Measurements from ENCODE around the gene CUL3.

Gene CUL3

GRCh38 chr2:224580248-224580647 is 4.9 kb downstream of the CUL3 start:
- no peak for DNase-seq (ENCODE audit: low read depth)

GRCh38 chr2:224579411-224579810 is 5.8 kb downstream of the CUL3 start:
- no peak for DNase-seq (ENCODE audit: low read depth)

DNA sequence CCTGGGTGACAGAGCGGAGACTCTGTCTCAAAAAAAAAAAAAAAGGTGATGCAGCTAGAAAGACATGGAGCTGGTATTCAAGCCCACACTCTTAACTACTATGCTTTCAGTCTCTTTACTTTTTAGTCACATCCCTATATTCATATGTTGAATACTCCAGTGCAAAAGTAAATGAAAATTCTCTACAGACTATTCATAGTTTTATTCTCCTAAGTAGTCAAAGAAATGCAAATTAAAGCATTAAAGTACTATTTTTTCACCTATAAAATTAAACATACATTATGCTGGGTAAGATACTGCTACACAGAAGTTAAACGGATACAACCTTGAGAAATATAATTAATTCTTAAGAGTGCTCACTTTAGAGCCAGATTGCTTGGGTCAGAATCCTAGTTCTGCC is 7.6 kb downstream of the CUL3 start:
- DNase-seq (ENCODE audit: low read depth) = no peak

DNA sequence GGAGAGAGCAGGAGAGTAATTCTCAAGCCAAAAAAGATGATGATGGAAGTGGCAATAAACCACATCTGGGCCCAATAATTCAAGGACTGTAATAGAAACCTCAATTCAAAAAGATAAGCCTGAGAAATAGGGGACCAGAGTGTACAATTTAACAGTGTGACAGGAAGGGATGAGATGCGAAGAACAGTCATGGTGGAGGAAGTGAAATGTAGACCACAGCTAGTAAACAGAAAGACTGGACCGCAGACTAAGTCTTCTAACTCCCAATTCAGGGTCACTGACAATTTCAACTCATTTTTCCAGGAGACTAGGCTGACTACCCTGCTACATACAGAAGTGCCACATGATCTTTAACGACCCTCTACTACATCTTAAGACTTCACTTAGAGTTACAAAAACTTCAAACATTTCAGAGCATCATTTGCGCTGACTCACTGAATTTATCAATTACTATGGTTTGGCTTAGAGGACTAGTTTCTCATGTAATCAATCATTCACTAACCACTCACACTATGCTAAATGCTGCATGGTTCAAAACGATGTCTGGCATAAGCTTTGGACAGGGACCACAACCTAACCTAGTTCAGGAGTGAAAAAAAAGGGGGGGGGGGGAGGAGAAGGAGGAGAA is 9.0 kb downstream of the CUL3 start:
- no peak for DNase-seq (ENCODE audit: low read depth)

GRCh38 chr2:224574423-224575084 is 10.6 kb downstream of the CUL3 start:
- no peak for DNase-seq (ENCODE audit: low read depth)

- no peak for DNase-seq (ENCODE audit: low read depth)
Observed at GRCh38 chr2:224573724-224574123, 11.4 kb downstream of the CUL3 start.

- no peak for DNase-seq (ENCODE audit: low read depth)
Observed at GRCh38 chr2:224572338-224572737, 12.8 kb downstream of the CUL3 start.

- no peak for DNase-seq (ENCODE audit: low read depth)
Observed at GRCh38 chr2:224570328-224570993, 14.7 kb downstream of the CUL3 start.

- no peak for DNase-seq (ENCODE audit: low read depth)
Observed at GRCh38 chr2:224569654-224570053, 15.5 kb downstream of the CUL3 start.

DNA sequence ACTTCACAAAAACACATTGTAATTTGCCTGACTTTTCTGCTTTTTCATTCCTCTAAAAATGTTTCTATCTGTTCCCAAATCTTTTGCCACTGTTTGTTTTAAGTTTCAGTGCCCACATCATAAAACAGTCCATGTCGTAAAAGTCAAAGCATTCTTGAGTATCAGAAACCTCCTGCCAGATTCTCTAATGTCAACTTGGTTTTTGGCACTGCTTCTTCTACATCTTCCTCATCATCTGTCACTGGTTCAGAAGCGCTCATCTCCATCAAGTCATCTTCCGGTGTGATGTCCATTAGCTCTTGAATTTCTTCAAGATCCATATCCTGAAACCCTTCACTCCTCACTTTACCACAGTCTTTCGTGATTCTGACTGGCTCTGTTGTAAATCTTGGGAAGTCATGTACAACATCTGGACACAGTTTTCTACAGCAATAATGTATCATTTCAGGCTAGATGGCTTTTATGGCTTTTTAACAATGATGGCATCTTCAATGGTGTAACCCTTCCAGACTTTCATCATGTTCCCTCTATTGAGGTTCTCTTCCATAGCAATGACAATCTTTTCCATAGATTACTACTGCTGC is 19.6 kb downstream of the CUL3 start:
- no peak for DNase-seq (ENCODE audit: low read depth)

- DNase-seq (ENCODE audit: low read depth) = no peak
Observed at GRCh38 chr2:224563537-224563936, 21.6 kb downstream of the CUL3 start.

DNA sequence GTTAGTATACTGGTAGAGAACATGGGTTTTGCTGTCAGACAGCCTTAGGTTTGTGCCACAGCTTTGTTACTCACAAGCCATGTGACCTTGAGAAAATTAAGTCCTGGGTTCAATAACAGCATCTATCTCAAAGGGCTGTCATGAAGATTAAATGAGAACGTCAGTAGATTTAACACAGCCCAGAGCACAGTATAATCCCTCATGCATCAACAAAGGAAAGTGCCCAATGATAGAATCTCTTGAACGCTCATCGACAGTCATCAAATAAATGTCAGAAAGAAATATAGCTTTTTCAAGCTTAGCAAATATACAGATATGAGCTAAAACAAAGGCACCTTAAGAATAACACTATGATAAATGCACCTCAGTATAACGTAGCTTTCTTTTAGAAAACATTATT is 22.3 kb downstream of the CUL3 start:
- no peak for DNase-seq (ENCODE audit: low read depth)

DNA sequence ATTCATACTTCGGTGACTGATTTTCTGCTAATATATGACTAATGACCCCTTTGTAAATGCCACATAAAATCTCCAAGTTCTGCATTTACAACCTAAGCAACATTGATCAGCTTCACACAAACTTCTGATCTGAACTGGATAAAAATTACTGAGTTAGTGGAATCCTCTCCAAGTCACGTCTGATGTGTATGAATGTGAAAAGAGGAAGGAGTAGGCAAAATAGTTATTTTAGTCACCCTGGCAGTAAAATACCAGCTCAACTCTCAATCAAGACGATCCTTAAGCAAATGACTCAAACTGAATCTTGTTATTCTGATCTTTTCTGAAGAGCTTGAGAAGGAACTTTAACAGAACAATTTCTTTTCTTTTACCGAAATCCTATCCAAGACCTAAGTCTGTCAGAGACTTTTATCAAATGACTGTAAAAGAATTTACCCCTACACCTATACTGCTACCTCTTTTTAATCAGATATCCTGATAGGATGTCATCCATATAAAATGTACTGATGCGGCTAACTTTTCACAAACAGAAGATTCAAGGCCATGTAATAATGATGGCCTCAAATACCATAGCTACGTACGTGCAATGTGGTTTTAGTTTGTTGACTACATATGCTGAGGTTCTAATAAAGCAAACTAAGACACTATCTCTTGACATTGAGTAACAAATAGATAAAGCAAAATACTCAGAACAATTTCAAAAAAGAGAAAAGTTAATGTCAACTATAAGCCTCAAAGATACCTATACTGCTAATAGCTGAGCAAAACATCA is 23.7 kb downstream of the CUL3 start:
- no peak for DNase-seq (ENCODE audit: low read depth)

DNA sequence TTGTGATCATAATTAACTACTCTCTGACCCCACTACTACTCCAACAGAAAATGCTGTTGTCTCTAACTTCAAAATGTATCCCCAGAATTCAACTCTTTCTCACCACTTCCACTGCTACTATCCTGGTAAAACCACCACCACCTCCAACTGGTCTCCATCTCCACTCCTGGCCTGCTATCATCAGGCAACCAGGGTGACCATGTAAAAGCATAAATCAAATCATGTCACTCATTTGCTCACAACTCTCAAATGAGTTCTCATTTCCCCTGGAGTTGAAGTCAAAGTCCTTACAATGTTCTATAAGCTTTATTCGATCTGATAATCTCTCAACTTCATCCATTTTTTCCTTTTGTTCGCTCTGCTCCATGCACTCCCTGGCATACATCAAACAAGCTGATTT is 24.6 kb downstream of the CUL3 start:
- no peak for DNase-seq (ENCODE audit: low read depth)

DNA sequence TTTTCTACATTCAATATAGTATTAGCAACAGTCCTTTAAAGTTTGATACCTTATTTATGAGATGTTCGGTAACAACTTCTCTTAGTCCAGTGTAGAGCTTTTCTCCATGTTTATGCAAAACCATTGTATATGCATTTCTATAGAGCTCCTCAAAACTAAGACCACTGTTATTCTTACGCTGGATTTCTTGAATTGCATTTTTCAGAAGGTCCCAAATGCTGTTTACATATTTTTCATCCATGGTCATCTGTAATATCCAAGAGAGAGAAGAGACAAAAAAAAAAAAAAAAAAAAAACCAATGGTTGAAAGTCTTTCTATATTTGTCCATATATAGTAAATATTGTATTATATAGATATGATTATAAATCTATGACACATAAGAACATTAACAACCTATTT is 27.6 kb downstream of the CUL3 start:
- no peak for DNase-seq (ENCODE audit: low read depth)

DNA sequence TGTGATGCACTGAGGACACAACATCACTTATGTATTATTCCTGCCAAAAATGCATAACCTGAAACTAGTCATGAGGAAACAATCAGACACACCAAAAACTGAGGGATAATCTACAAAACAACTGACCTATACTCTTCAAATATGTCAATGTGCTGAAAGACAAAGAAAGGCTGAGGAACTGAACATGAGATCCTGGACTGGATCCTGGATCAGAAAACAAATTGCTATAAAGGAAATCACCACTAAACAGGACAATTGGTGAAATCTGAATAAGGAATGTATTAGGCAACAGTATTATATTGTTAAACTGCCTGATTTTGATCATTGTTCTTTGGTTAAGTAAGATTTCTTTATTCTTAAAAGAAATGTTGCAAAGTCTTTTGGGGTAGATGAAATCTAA is 28.8 kb downstream of the CUL3 start:
- DNase-seq (ENCODE audit: low read depth) = no peak

DNA sequence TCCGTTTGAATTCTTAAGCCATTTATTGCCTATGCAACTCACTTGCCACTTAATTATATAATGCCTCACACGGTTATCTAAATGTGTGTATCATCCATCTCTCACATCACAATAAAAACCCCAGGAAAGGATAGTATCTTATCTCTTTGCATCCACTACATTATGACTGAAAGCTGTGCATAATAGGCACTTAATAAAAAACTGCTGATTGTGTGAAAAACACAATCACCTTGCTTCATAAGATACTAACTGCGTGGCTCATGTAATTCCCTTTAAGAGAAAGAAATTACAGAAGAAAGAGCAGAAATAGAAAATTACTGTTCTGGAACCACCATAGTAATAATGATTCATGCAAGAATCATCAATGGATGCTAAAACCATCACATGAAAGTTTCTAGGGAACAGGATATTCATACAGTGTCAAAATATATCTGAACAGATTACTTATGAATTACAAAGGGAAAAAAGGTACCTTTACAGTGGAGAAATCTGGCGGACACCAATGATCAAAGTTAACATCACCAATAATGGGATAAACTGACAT is 29.3 kb downstream of the CUL3 start:
- DNase-seq (ENCODE audit: low read depth) = no peak

- no peak for DNase-seq (ENCODE audit: low read depth)
Observed at GRCh38 chr2:224552771-224553170, 32.4 kb downstream of the CUL3 start.

DNA sequence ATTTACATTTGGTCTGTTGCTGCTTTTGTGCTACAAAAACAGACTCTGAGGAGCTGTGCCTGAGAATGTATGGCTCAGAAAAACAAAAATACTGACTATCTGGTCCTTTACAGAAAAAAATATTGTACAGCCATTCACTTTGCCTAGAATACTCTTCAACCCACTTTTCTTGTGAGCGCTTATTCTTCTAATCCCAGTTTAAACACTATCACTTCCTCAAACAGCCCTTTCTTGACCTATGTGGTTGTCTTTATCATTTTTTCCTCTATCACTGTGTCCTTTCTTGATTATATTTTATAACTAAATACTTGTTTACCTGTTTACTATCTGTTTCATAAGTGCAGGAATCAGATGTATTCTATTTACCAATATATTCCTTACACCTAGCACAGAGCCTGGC is 33.5 kb downstream of the CUL3 start:
- no peak for DNase-seq (ENCODE audit: low read depth)

DNA sequence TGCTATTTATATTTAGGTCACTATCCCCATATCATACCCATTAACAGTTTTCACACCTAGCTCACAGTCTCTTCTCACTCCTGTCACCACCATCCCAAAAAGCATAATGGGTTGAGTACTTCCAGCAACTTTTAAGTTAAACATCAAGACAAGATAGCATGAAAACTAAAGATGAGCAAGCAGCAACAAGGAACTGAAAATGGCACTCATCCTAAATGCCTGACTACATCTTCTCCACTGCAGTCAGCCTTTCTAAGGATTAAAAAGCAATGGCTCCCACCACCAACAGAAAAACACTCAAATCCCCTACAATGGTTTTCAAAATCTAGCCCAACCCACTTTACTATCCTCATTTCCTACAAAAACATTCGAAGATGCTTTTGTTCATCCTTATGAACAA is 38.2 kb downstream of the CUL3 start:
- no peak for DNase-seq (ENCODE audit: low read depth)

DNA sequence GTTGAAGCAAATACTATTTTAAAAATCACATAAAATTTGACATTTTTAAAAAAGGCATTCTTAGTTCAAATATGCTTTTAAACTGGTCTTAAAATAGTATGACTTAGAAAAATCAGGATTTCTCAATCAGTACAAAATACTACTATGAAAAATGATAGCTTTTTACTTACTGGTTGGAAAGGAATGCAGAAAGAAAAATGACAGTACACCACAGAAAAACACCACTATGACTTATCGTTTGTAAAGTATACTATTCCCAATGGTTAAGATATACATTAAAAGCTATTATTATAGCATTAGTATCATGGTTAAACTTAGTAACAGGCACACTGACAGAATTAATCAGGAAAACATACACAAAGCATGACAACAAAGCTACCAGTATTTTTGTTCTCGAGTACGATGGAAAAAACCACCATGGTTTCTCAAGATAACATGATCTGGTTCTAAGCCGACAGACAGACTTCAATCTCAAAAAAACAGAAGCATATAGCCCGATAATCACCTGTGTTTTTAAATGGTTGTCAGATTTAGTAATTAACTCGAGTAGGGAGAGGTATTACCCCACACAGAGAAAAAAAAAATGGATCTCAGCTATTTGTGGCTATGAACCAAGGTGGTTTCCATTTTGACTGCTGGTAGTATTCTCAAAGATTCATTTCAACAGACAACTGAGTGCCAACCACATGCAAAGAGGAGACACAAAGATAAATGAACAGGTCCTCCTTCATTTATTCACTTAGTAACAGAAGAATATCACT is 39.1 kb downstream of the CUL3 start:
- no peak for DNase-seq (ENCODE audit: low read depth)

All from stimulated activated CD8-positive, alpha-beta memory T cell treated with anti-CD3 and anti-CD28 coated beads, Interleukin-12 subunit alpha, Interleukin-12 subunit beta, amount 100 ng/mL, for 1 hour (primary cell).